ENCODE data around the gene FOXF1.

- no peak for TF ChIP-seq CTCF (IDR thresholded peaks at IDR 0.05)
- TF ChIP-seq POLR2A (IDR thresholded peaks at IDR 0.05): no peak
Observed at GRCh38 chr16:86495357-86495701, 15.0 kb upstream of the FOXF1 start.

Data from heart left ventricle (tissue), 13 donors.